EH (cell line): ENCODE results near the gene PRKCH.
"Not testable (repeated sequence)": the region's sequence is repeated elsewhere in the genome, so short reads cannot be mapped to it uniquely, and the experiment has no call there.

Experiments
- DNase-seq: peaks from one replicate; pipeline ENCODE4 v3.0.0-alpha.2; 2015; ENCODE audit warnings: low read depth

The PRKCH gene

GRCh38 chr14:61308198-61308597 is 13.2 kb upstream of the PRKCH start:
- DNase-seq = no peak

- not testable (repeated sequence) for DNase-seq
Measured at GRCh38 chr14:61308701-61309100, 12.7 kb upstream of the PRKCH start.

GRCh38 chr14:61315313-61315712 is 6.1 kb upstream of the PRKCH start:
- DNase-seq = no peak

- DNase-seq = no peak
Measured at GRCh38 chr14:61319086-61319485, 2.3 kb upstream of the PRKCH start.

- no peak for DNase-seq
Measured at GRCh38 chr14:61319706-61320105, 1.7 kb upstream of the PRKCH start.

- DNase-seq = not testable (repeated sequence)
Measured at GRCh38 chr14:61320170-61320569, 1.2 kb upstream of the PRKCH start.

- no peak for DNase-seq
Measured at GRCh38 chr14:61320806-61321384, 484 bp upstream of the PRKCH start.

GRCh38 chr14:61322011-61322798 is 826 bp downstream of the PRKCH start:
- no peak for DNase-seq

GRCh38 chr14:61322799-61323290 is 1.5 kb downstream of the PRKCH start:
- DNase-seq = no peak

GRCh38 chr14:61323970-61324369 is 2.6 kb downstream of the PRKCH start:
- DNase-seq = no peak

GRCh38 chr14:61325166-61325565 is 3.8 kb downstream of the PRKCH start:
- no peak for DNase-seq

GRCh38 chr14:61326146-61326545 is 4.8 kb downstream of the PRKCH start:
- no peak for DNase-seq

- no peak for DNase-seq
Measured at GRCh38 chr14:61326847-61327246, 5.5 kb downstream of the PRKCH start.

GRCh38 chr14:61328626-61329262 is 7.4 kb downstream of the PRKCH start:
- DNase-seq = no peak

- DNase-seq = no peak
Measured at GRCh38 chr14:61329478-61330051, 8.2 kb downstream of the PRKCH start.

GRCh38 chr14:61330511-61330910 is 9.1 kb downstream of the PRKCH start:
- no peak for DNase-seq

- peak; percentile 1 for DNase-seq
Measured at GRCh38 chr14:61331992-61332657, 10.7 kb downstream of the PRKCH start.

GRCh38 chr14:61332658-61333029 is 11.3 kb downstream of the PRKCH start:
- no peak for DNase-seq

- no peak for DNase-seq
Measured at GRCh38 chr14:61333087-61333486, 11.7 kb downstream of the PRKCH start.

- no peak for DNase-seq
Measured at GRCh38 chr14:61334197-61334701, 12.9 kb downstream of the PRKCH start.

- no peak for DNase-seq
Measured at GRCh38 chr14:61335049-61335448, 13.7 kb downstream of the PRKCH start.

GRCh38 chr14:61335671-61336275 is 14.4 kb downstream of the PRKCH start:
- DNase-seq = no peak
